ENCODE data around the gene RIMS3.

The RIMS3 gene

GRCh38 chr1:40709100-40709801 is 43.8 kb upstream of the RIMS3 start:
- Histone ChIP-seq H4K20me1 (ENCODE audit: insufficient read depth, low read length) (no peaks in the 10 kb centered on the region), H2AFZ (ENCODE audit: low read length) (no peak overlapping the region), H3K27ac (ENCODE audit: low read depth, low read length, poor library complexity, severe bottlenecking) (peak overlapping the region; percentile 89), H3K4me2 (ENCODE audit: low read length) (peak overlapping the region; percentile 91), H3K4me1 (ENCODE audit: insufficient read depth, low read length, severe bottlenecking) (peaks cover 66% of the 10 kb centered on the region), H3F3A (ENCODE audit: insufficient read depth, low read length) (no peaks in the 10 kb centered on the region), H3K9me2 (ENCODE audit: low read depth, low read length) (no peaks in the 10 kb centered on the region), H3K4me3 (ENCODE audit: low read depth, low read length, poor library complexity, severe bottlenecking) (peak overlapping the region; percentile 82), H3K36me3 (ENCODE audit: insufficient read depth, low read length) (peaks cover 12% of the 10 kb centered on the region; the same call in 1 of the 2 replicates), H3K27me3 (ENCODE audit: insufficient read depth, low read length) (no peaks in the 10 kb centered on the region), H3K79me2 (ENCODE audit: insufficient read depth, low read length) (peaks cover 74% of the 10 kb centered on the region), H3K9me3 (ENCODE audit: low read length) (no peaks in the 10 kb centered on the region; the same call in 1 of the 2 replicates), H3K9ac (ENCODE audit: low read length) (peak overlapping the region; percentile 89)
- no peak for TF ChIP-seq EZH2 (IDR thresholded peaks at IDR 0.05; ENCODE audit: borderline replicate concordance, low read length)
- TF ChIP-seq CTCF (IDR thresholded peaks at IDR 0.05; ENCODE audit: low read length), result no peak

GRCh38 chr1:40708750-40709099 is 43.2 kb upstream of the RIMS3 start:
- no peaks in the 10 kb centered on the region for H3K9me2 ChIP-seq (ENCODE audit: low read depth, low read length)
- peak overlapping the region; percentile 91 for H3K4me2 ChIP-seq (ENCODE audit: low read length)
- peak overlapping the region; percentile 89 for H3K27ac ChIP-seq (ENCODE audit: low read depth, low read length, poor library complexity, severe bottlenecking)
- peaks cover 7% of the 10 kb centered on the region; the same call in 1 of the 2 replicates for H3K36me3 ChIP-seq (ENCODE audit: insufficient read depth, low read length)
- peaks cover 71% of the 10 kb centered on the region for H3K4me1 ChIP-seq (ENCODE audit: insufficient read depth, low read length, severe bottlenecking)
- no peaks in the 10 kb centered on the region for H4K20me1 ChIP-seq (ENCODE audit: insufficient read depth, low read length)
- H3K4me3 ChIP-seq (ENCODE audit: low read depth, low read length, poor library complexity, severe bottlenecking), result peak overlapping the region; percentile 82
- H2AFZ ChIP-seq (ENCODE audit: low read length), result no peak overlapping the region
- TF ChIP-seq CTCF (IDR thresholded peaks at IDR 0.05; ENCODE audit: low read length), result no peak
- no peak for TF ChIP-seq EZH2 (IDR thresholded peaks at IDR 0.05; ENCODE audit: borderline replicate concordance, low read length)
- H3K27me3 ChIP-seq (ENCODE audit: insufficient read depth, low read length), result no peaks in the 10 kb centered on the region
- no peaks in the 10 kb centered on the region; the same call in 1 of the 2 replicates for H3K9me3 ChIP-seq (ENCODE audit: low read length)
- H3K9ac ChIP-seq (ENCODE audit: low read length), result peak overlapping the region; percentile 89
- no peaks in the 10 kb centered on the region for H3F3A ChIP-seq (ENCODE audit: insufficient read depth, low read length)
- peaks cover 70% of the 10 kb centered on the region for H3K79me2 ChIP-seq (ENCODE audit: insufficient read depth, low read length)

GRCh38 chr1:40706626-40707025 is 41.1 kb upstream of the RIMS3 start:
- no peaks in the 10 kb centered on the region for H3K9me2 ChIP-seq (ENCODE audit: low read depth, low read length)
- peaks cover 72% of the 10 kb centered on the region for H3K79me2 ChIP-seq (ENCODE audit: insufficient read depth, low read length)
- H3K4me1 ChIP-seq (ENCODE audit: insufficient read depth, low read length, severe bottlenecking), result peaks cover 72% of the 10 kb centered on the region

More at GRCh38 chr1:40706626-40707025, 41.1 kb upstream of the RIMS3 start:
- Histone ChIP-seq H3K9ac (ENCODE audit: low read length) (no peak overlapping the region), H4K20me1 (ENCODE audit: insufficient read depth, low read length) (no peaks in the 10 kb centered on the region), H3K27me3 (ENCODE audit: insufficient read depth, low read length) (no peaks in the 10 kb centered on the region), H3K36me3 (ENCODE audit: insufficient read depth, low read length) (no peaks in the 10 kb centered on the region), H3K4me3 (ENCODE audit: low read depth, low read length, poor library complexity, severe bottlenecking) (no peak overlapping the region), H3K9me3 (ENCODE audit: low read length) (no peaks in the 10 kb centered on the region; the same call in 1 of the 2 replicates), H3F3A (ENCODE audit: insufficient read depth, low read length) (no peaks in the 10 kb centered on the region), H3K27ac (ENCODE audit: low read depth, low read length, poor library complexity, severe bottlenecking) (peak overlapping the region; percentile 17), H2AFZ (ENCODE audit: low read length) (no peak overlapping the region), H3K4me2 (ENCODE audit: low read length) (no peak overlapping the region)
- no peak for TF ChIP-seq CTCF (IDR thresholded peaks at IDR 0.05; ENCODE audit: low read length)
- TF ChIP-seq EZH2 (IDR thresholded peaks at IDR 0.05; ENCODE audit: borderline replicate concordance, low read length), result no peak
